HepG2 (cell line): ENCODE measurements around the gene USP12. TPM values are rescaled to one million over a fixed set of nuclear protein-coding genes. Genes with fewer than 3 reads are reported as not detected.
A peak's percentile ranks its signal among the peaks of the same experiment; 100 is the strongest.

Experiments used
- ATAC-seq: fragments of 200-7000 bp; cut with Tn5 transposase; 3 replicates; pipeline ENCODE4 v1.9.1; 2020; ENCODE audit warnings: mild to moderate bottlenecking, moderate library complexity
- BruUV-seq: library from RNA; stranded (reverse); fragments of 400-500 nt; replicated peaks from 2 replicates; lab custom pipeline; 2021; lab: Mats Ljungman, UMichigan
- CTCF ChIA-PET: fragments of 300-600 bp; formaldehyde crosslinking; extraction: SDS; loops from one replicate; lab custom pipeline; 2021; ENCODE audit warnings: low total read pairs, inconsistent platforms, low intra/inter-chr PET ratio; lab: Yijun Ruan, JAX
- POLR2A ChIA-PET: fragments of 350-600 bp; sonication (Branson Sonifier 250); formaldehyde crosslinking; loops from one replicate; lab custom pipeline; 2020; ENCODE audit warnings: antibody characterized with exemption, inconsistent platforms; lab: Yijun Ruan, JAX
- DNase-seq: peaks from one replicate; pipeline ENCODE4 v3.0.0-alpha.2; 2015; ENCODE audit warnings: low spot score
- FAIRE-seq: peaks from 3 replicates; lab custom pipeline; 2011; peaks lifted over from hg19 to GRCh38; lab: Jason Lieb, UNC
- H2AFZ ChIP-seq: one replicate; pipeline ENCODE4 v1.6.1; 2011; ENCODE audit warnings: low read length, inconsistent platforms
- H3K27ac ChIP-seq: fragments of 300-600 bp; 3 replicates; pipeline ENCODE4 v1.8.0; 2011; ENCODE audit warnings: mixed run types, mild to moderate bottlenecking, mixed read lengths, low read length, inconsistent platforms; ENCODE audit not compliant: insufficient read depth; ENCODE audit errors: extremely low read length
- H3K27me3 ChIP-seq, 2 experiments: fragments of 200-600 bp in 1 of 2; 2 replicates in 1 of 2; 3 replicates in 1 of 2; pipeline versions ENCODE4 v1.6.0 to v1.8.0; 2011; ENCODE audit warnings: low read length in 2 of 2, mild to moderate bottlenecking in 2 of 2, moderate library complexity in 2 of 2, inconsistent platforms in 1 of 2; ENCODE audit not compliant: insufficient read depth in 2 of 2, control insufficient read depth in 1 of 2
- H3K36me3 ChIP-seq, 2 experiments: fragments of 200-600 bp in 1 of 2; replicated peaks in 1 of 2; 2 replicates in 1 of 2; 3 replicates in 1 of 2; pipeline versions ENCODE4 v1.5.1 to v1.8.0; 2011; ENCODE audit warnings: low read length in 2 of 2, inconsistent platforms in 1 of 2; ENCODE audit not compliant: insufficient read depth in 2 of 2, control insufficient read depth in 1 of 2
- H3K4me1 ChIP-seq: 2 replicates; pipeline ENCODE4 v1.5.1; 2012; ENCODE audit warnings: low read length, inconsistent platforms; ENCODE audit not compliant: insufficient read depth
- H3K4me2 ChIP-seq: 2 replicates; pipeline ENCODE4 v1.6.0; 2011; ENCODE audit warnings: low read depth, low read length, inconsistent platforms
- H3K4me3 ChIP-seq, 3 experiments: fragments of 200-600 bp in 1 of 3; sonication (generic), shearing (Covaris generic) in 1 of 3; replicated peaks in 1 of 3; 2 replicates each; pipeline ENCODE4 v1.5.1; 2011 to 2016; ENCODE audit warnings: low read length in 3 of 3, inconsistent platforms in 2 of 3, low read depth in 2 of 3, mild to moderate bottlenecking in 2 of 3, control low read depth in 1 of 3, mixed read lengths in 1 of 3; ENCODE audit not compliant: insufficient read depth in 1 of 3
- H3K79me2 ChIP-seq: one replicate; pipeline ENCODE4 v1.6.1; 2011; ENCODE audit warnings: low read length, inconsistent platforms; ENCODE audit not compliant: insufficient read depth
- H3K9ac ChIP-seq: 2 replicates; pipeline ENCODE4 v1.6.0; 2011; ENCODE audit warnings: mild to moderate bottlenecking, low read depth, low read length, inconsistent platforms; ENCODE audit not compliant: insufficient read depth
- H3K9me3 ChIP-seq: 2 replicates; pipeline ENCODE4 v1.5.1; 2012; ENCODE audit warnings: mild to moderate bottlenecking, low read length
- H4K20me1 ChIP-seq: 2 replicates; pipeline ENCODE4 v1.6.0; 2011; ENCODE audit warnings: inconsistent platforms, mild to moderate bottlenecking, low read length, moderate library complexity; ENCODE audit not compliant: insufficient read depth
- ADNP ChIP-seq: sonication (generic); formaldehyde crosslinking; IDR thresholded peaks from 2 replicates; pipeline ENCODE4 v1.4.0; 2020; ENCODE audit warnings: missing genetic modification reagents
- ETV5 ChIP-seq: IDR thresholded peaks from 2 replicates; pipeline ENCODE4 v1.6.1; 2018; ENCODE audit warnings: missing biosample characterization, missing genetic modification reagents, inconsistent platforms, borderline replicate concordance
- JUNB ChIP-seq: sonication (generic); formaldehyde crosslinking; IDR thresholded peaks from 2 replicates; pipeline ENCODE4 v1.8.0; 2022; ENCODE audit warnings: missing genetic modification reagents, mild to moderate bottlenecking, borderline replicate concordance
- LCORL ChIP-seq, 2 experiments: fragments of 450-650 bp in 1 of 2; sonication (generic) in 1 of 2; formaldehyde crosslinking in 1 of 2; IDR thresholded peaks; 2 replicates each; pipeline versions ENCODE4 v1.5.0 to v1.6.1; 2017 to 2020; ENCODE audit warnings: antibody characterized with exemption in 1 of 2, missing genetic modification reagents in 1 of 2
- MATR3 ChIP-seq: sonication (generic); formaldehyde crosslinking; IDR thresholded peaks from 2 replicates; pipeline ENCODE4 v1.4.0; 2020; ENCODE audit warnings: missing genetic modification reagents
- NR1H2 ChIP-seq: sonication (generic); formaldehyde crosslinking; IDR thresholded peaks from 2 replicates; pipeline ENCODE4 v1.8.1; 2022; ENCODE audit warnings: low read depth, missing genetic modification reagents, borderline replicate concordance
- NR2C2 ChIP-seq: sonication (generic); formaldehyde crosslinking; IDR thresholded peaks from 2 replicates; pipeline ENCODE4 v1.4.0; 2020; ENCODE audit warnings: missing genetic modification reagents, mild to moderate bottlenecking, moderate library complexity, borderline replicate concordance
- ONECUT2 ChIP-seq: sonication (generic); formaldehyde crosslinking; IDR thresholded peaks from 2 replicates; pipeline ENCODE4 v1.4.0; 2020; ENCODE audit warnings: missing genetic modification reagents
- PRDM15 ChIP-seq: sonication (generic); formaldehyde crosslinking; IDR thresholded peaks from 2 replicates; pipeline ENCODE4 v1.4.0; 2020; ENCODE audit warnings: missing genetic modification reagents
- RAD51 ChIP-seq: fragments of 450-650 bp; IDR thresholded peaks from 2 replicates; pipeline ENCODE4 v1.6.1; 2016; ENCODE audit warnings: borderline replicate concordance
- SOX13 ChIP-seq, 3 experiments: fragments of 450-650 bp in 1 of 3; sonication (generic) in 1 of 3; formaldehyde crosslinking in 1 of 3; IDR thresholded peaks in 2 of 3; conservative IDR thresholded peaks in 1 of 3; 2 replicates each; pipeline versions ENCODE4 v1.5.0 to v1.6.1; 2016 to 2020; ENCODE audit warnings: antibody characterized with exemption in 1 of 3, mild to moderate bottlenecking in 1 of 3, missing compliant biosample characterization in 1 of 3, missing genetic modification reagents in 1 of 3, moderate library complexity in 1 of 3
- TFAP4 ChIP-seq: sonication (generic); IDR thresholded peaks from 2 replicates; pipeline ENCODE4 v1.6.1; 2016; ENCODE audit warnings: low read depth, borderline replicate concordance
- ZBTB39 ChIP-seq: sonication (generic); formaldehyde crosslinking; IDR thresholded peaks from 2 replicates; pipeline ENCODE4 v1.5.0; 2020; ENCODE audit warnings: missing genetic modification reagents
- ZBTB43 ChIP-seq: sonication (generic); formaldehyde crosslinking; conservative IDR thresholded peaks from 2 replicates; pipeline ENCODE4 v1.4.0; 2020; ENCODE audit warnings: missing genetic modification reagents
- ZNF629 ChIP-seq: sonication (generic); formaldehyde crosslinking; conservative IDR thresholded peaks from 2 replicates; pipeline ENCODE4 v1.5.0; 2020; ENCODE audit warnings: missing genetic modification reagents
- WGBS: methylation state at CpG from one replicate; pipeline ENCODE4 v1.1.6; 2017; ENCODE audit warnings: low lambda C conversion rate; 5-methylcytosine and 5-hydroxymethylcytosine counted together
- in situ Hi-C: cut with HindIII; loops from 2 replicates; pipeline ENCODE4 v1.10.0; 2017; ENCODE audit warnings: low pct_unique_long_range_greater_than_20kb; ENCODE audit not compliant: extremely low pct_ligation_motif_present
- intact Hi-C: fragments of 100-400 bp; cut with micrococcal nuclease; formaldehyde crosslinking; loops from one replicate; pipeline ENCODE4 v1.10.0; 2022; ENCODE audit not compliant: unreplicated experiment
- polyA plus RNA-seq, 8 experiments: library from polyadenylated mRNA; depleted of rRNA in 3 of 8; stranded (reverse) in 7 of 8; unstranded in 1 of 8; fragments of >200 nt; fragmentation: Illumina TruSeq in 4 of 8; extraction: Trizol in 4 of 8; gene quantifications; 2 replicates each; pipeline versions ENCODE4 v1.2.1 to v1.2.3, GENCODE V29; 2011 to 2016; ENCODE audit warnings: low read depth in 4 of 8, missing spikeins in 1 of 8, mixed read lengths in 1 of 8; ENCODE audit not compliant: insufficient read depth in 1 of 8
- total RNA-seq, 5 experiments: library from RNA; depleted of rRNA; stranded (reverse); fragments of >200 nt; fragmentation: Illumina TruSeq; extraction: Trizol; gene quantifications; 2 replicates each; pipeline ENCODE4 v1.2.3, GENCODE V29; 2016; ENCODE audit warnings: low read depth in 1 of 5

USP12 gene
- total and polyA plus RNA-seq, 2 of the 13 experiments (the other 11 are each of a cell fraction or from before 2014, with no cell fraction given): 9.8 to 19.5 TPM

GRCh38 chr13:27137759-27138158, 33.9 kb downstream of the USP12 start (continued):
- TF ChIP-seq ZBTB43: no peak
- TF ChIP-seq SOX13 (IDR thresholded peaks at IDR 0.05): no peak
- no peak for TF ChIP-seq SOX13 (CRISPR knock-in tag; conservative IDR thresholded peaks at IDR 0.05 in 1 of 2, IDR thresholded peaks at IDR 0.05 in 1 of 2)
- no peak for TF ChIP-seq PRDM15 (CRISPR knock-in tag)
- TF ChIP-seq, all 625 proteins: peak for 0

- H4K20me1 ChIP-seq: peaks cover 15% of the 10 kb centered on the region; the same call in 1 of the 2 replicates
- H2AFZ ChIP-seq: no peak overlapping the region
- H3K27me3 ChIP-seq: no peaks in the 10 kb centered on the region
- in situ Hi-C loops (no loop called here), intact Hi-C loops (no loop called here)
- no peaks in the 10 kb centered on the region; a peak in 1 of 5 replicates for H3K36me3 ChIP-seq
- ATAC-seq (peak; percentile 71), FAIRE-seq (no peak), DNase-seq (no peak)
- no peak overlapping the region for H3K27ac ChIP-seq
- peaks cover 40% of the 10 kb centered on the region for H3K4me1 ChIP-seq
- no TSS peak for BruUV-seq
- no peak overlapping the region for H3K9ac ChIP-seq
- no peak overlapping the region for H3K4me2 ChIP-seq
- peaks cover 72% of the 10 kb centered on the region for H3K79me2 ChIP-seq
- H3K4me3 ChIP-seq: no peak overlapping the region
- H3K9me3 ChIP-seq: no peaks in the 10 kb centered on the region
- 68% methylated on average over 5 of the region's 5 CpGs for WGBS
- POLR2A ChIA-PET: interaction anchor here (0.7 kb wide), 1 partner anchor 9 kb away, joined by 3 read pairs; no protein-coding TSS in a partner anchor
- CTCF ChIA-PET: no interaction called here
- no peak for TF ChIP-seq LCORL (IDR thresholded peaks at IDR 0.05)
- 0 out of 2 replicates have a peak, but pooled peaks have one; percentile 28 for TF ChIP-seq LCORL (CRISPR knock-in tag; IDR thresholded peaks at IDR 0.05)
- TF ChIP-seq NR1H2 (CRISPR knock-in tag): no peak
- peak; percentile 51; the same call in 1 of the 2 replicates for TF ChIP-seq ETV5 (CRISPR knock-in tag)
- no peak for TF ChIP-seq TFAP4
- no peak for TF ChIP-seq ADNP
- no peak for TF ChIP-seq ZNF629 (CRISPR knock-in tag)
- no peak for TF ChIP-seq NR2C2 (CRISPR knock-in tag)
- TF ChIP-seq ZBTB39 (CRISPR knock-in tag): no peak
- peak; percentile 87 for TF ChIP-seq ONECUT2
- TF ChIP-seq RAD51: no peak
- TF ChIP-seq MATR3 (CRISPR knock-in tag): no peak
- TF ChIP-seq JUNB: no peak
Measured at GRCh38 chr13:27135023-27135422, 36.6 kb downstream of the USP12 start.
